Measurements from ENCODE around the gene STK24.
"Not testable (repeated sequence)": the region's sequence is repeated elsewhere in the genome, so short reads cannot be mapped to it uniquely, and the experiment has no call there.

STK24 gene

DNA sequence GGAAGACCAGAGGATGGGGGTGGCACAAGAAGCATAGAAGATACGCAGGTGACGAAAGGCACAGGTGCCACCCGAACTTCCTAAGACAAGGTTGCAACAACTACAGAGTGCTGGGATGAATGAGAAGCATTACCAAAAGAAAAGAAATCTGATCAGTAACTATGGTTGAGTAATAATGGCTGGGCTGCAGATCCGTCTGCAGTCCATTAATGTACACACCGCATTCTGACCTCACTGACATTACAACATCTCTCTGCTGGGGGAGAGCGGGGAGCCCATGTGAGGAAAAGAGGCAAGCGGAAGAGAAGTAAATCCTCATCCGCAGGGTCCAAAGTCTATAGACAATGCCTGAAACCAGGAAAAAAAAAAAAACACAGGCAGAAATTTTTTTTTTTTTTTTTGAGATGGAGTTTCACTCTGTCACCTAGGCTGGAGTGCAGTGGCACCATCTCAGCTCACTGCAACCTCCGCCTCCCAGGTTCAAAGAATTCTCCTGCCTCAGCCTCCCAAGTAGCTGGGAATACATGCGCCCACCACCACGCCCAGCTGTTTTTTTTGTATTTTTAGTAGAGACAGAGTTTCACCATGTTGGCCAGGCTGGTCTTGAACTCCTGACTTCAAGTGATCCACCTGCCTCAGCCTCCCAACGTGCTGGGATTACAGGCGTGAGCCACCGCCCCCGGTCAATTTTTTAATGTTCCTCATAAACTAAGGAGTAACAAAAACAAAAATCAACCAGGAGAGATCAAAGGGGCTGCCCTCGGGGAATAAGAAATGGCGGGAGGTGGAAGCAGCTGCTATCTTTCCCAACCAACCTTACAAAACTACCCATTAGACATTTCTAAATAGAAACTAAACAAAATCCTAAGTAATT lies 7.2 kb downstream of the STK24 start:
- H3K36me3 ChIP-seq (ENCODE audit: control insufficient read depth, insufficient read depth, low read length): peaks cover 18% of the 10 kb centered on the region
- H3K9me3 ChIP-seq (ENCODE audit: control insufficient read depth, low read length); H3K27ac ChIP-seq (ENCODE audit: low read depth, low read length, severe bottlenecking); H3K4me3 ChIP-seq (ENCODE audit: extremely low read depth, insufficient read depth, low read length, poor library complexity, severe bottlenecking): not testable (repeated sequence)
- 96 to 97% methylated on average over 6 to 11 of the region's 17 CpGs for WGBS, 2 experiments (ENCODE audit: insufficient coverage in 2 of 2)
- peaks cover 26% of the 10 kb centered on the region for H3K4me1 ChIP-seq (ENCODE audit: control insufficient read depth, insufficient read depth, low read length, poor library complexity, severe bottlenecking)

DNA sequence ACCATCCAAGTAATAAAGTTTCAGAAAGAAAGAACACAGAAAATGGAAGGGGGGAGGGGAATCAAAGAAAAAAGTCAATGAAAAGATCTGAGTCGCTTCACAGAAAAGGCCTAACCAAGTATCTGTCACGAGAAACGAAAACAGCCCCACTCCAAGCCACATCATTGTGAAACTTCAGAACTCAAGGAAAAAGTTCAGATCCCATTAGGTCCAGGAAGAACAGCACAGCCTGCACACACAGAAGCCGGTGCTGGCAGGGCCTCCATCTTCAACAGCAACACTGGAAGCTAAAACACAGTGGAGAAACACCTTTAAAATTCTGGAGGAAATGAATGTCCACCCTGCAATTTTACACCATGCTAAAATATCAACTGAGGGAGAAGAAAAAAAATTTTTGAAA lies 8.0 kb downstream of the STK24 start:
- Histone ChIP-seq H3K36me3 (ENCODE audit: control insufficient read depth, insufficient read depth, low read length) (peaks cover 18% of the 10 kb centered on the region), H3K4me3 (ENCODE audit: extremely low read depth, insufficient read depth, low read length, poor library complexity, severe bottlenecking) (no peak overlapping the region), H3K27ac (ENCODE audit: low read depth, low read length, severe bottlenecking) (no peak overlapping the region), H3K4me1 (ENCODE audit: control insufficient read depth, insufficient read depth, low read length, poor library complexity, severe bottlenecking) (peaks cover 21% of the 10 kb centered on the region), H3K9me3 (ENCODE audit: control insufficient read depth, low read length) (no peaks in the 10 kb centered on the region)
- 90 to 100% methylated on average over 2 to 4 of the region's 4 CpGs for WGBS, 2 experiments (ENCODE audit: insufficient coverage in 2 of 2)

DNA sequence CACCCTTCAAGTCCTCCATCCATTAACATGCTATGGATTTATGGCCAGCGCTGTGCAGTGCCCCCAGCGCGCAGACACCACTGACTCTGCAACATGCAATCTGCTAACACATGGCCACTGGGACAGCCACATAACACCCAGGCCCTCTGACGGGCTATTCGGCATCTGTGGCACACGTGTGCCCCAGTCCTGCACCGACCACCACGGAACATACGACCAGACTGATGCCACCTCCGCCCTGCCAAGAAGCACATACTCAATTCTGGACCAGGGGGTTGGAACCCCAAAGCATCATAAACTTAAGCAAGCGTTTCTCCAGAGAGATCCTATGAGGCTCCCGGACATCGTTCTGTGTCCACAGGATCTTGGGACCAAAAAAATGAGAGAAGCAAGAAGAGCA lies 9.8 kb downstream of the STK24 start:
- H3K36me3 ChIP-seq (ENCODE audit: control insufficient read depth, insufficient read depth, low read length): peaks cover 15% of the 10 kb centered on the region
- 93 to 95% methylated on average over 12 to 13 of the region's 13 CpGs for WGBS, 2 experiments (ENCODE audit: insufficient coverage in 2 of 2)
- H3K4me3 ChIP-seq (ENCODE audit: extremely low read depth, insufficient read depth, low read length, poor library complexity, severe bottlenecking): no peak overlapping the region
- no peaks in the 10 kb centered on the region for H3K9me3 ChIP-seq (ENCODE audit: control insufficient read depth, low read length)
- no peak overlapping the region for H3K27ac ChIP-seq (ENCODE audit: low read depth, low read length, severe bottlenecking)
- peaks cover 24% of the 10 kb centered on the region for H3K4me1 ChIP-seq (ENCODE audit: control insufficient read depth, insufficient read depth, low read length, poor library complexity, severe bottlenecking)

- peaks cover 16% of the 10 kb centered on the region for H3K4me1 ChIP-seq (ENCODE audit: control insufficient read depth, insufficient read depth, low read length, poor library complexity, severe bottlenecking)
- no peak overlapping the region for H3K4me3 ChIP-seq (ENCODE audit: extremely low read depth, insufficient read depth, low read length, poor library complexity, severe bottlenecking)
- 82 to 84% methylated on average over 14 to 15 of the region's 18 CpGs for WGBS, 2 experiments (ENCODE audit: insufficient coverage in 2 of 2)
- no peaks in the 10 kb centered on the region for H3K9me3 ChIP-seq (ENCODE audit: control insufficient read depth, low read length)
- no peak overlapping the region for H3K27ac ChIP-seq (ENCODE audit: low read depth, low read length, severe bottlenecking)
- peaks cover 15% of the 10 kb centered on the region for H3K36me3 ChIP-seq (ENCODE audit: control insufficient read depth, insufficient read depth, low read length)
These were observed 11.0 kb downstream of the STK24 start for GRCh38 chr13:98565726-98566565.

GRCh38 chr13:98564204-98564603 lies 12.7 kb downstream of the STK24 start:
- H3K27ac ChIP-seq (ENCODE audit: low read depth, low read length, severe bottlenecking): no peak overlapping the region
- H3K36me3 ChIP-seq (ENCODE audit: control insufficient read depth, insufficient read depth, low read length): peaks cover 17% of the 10 kb centered on the region
- no peaks in the 10 kb centered on the region for H3K9me3 ChIP-seq (ENCODE audit: control insufficient read depth, low read length)
- no peak overlapping the region for H3K4me3 ChIP-seq (ENCODE audit: extremely low read depth, insufficient read depth, low read length, poor library complexity, severe bottlenecking)
- 89 to 97% methylated on average over 7 to 8 of the region's 9 CpGs for WGBS, 2 experiments (ENCODE audit: insufficient coverage in 2 of 2)
- peaks cover 13% of the 10 kb centered on the region for H3K4me1 ChIP-seq (ENCODE audit: control insufficient read depth, insufficient read depth, low read length, poor library complexity, severe bottlenecking)

- Histone ChIP-seq H3K4me1 (ENCODE audit: control insufficient read depth, insufficient read depth, low read length, poor library complexity, severe bottlenecking) (peaks cover 20% of the 10 kb centered on the region), H3K36me3 (ENCODE audit: control insufficient read depth, insufficient read depth, low read length) (peaks cover 6% of the 10 kb centered on the region), H3K9me3 (ENCODE audit: control insufficient read depth, low read length) (no peaks in the 10 kb centered on the region), H3K4me3 (ENCODE audit: extremely low read depth, insufficient read depth, low read length, poor library complexity, severe bottlenecking) (no peak overlapping the region), H3K27ac (ENCODE audit: low read depth, low read length, severe bottlenecking) (no peak overlapping the region)
- 82 to 84% methylated on average over 5 to 6 of the region's 6 CpGs for WGBS, 2 experiments (ENCODE audit: insufficient coverage in 2 of 2)
These were observed 13.8 kb downstream of the STK24 start for GRCh38 chr13:98563071-98563470.

GRCh38 chr13:98559169-98559568 lies 17.7 kb downstream of the STK24 start:
- 91 to 100% methylated on average over 5 to 7 of the region's 7 CpGs for WGBS, 2 experiments (ENCODE audit: insufficient coverage in 2 of 2)
- H3K4me3 ChIP-seq (ENCODE audit: extremely low read depth, insufficient read depth, low read length, poor library complexity, severe bottlenecking): no peak overlapping the region

GRCh38 chr13:98557937-98558792 lies 18.7 kb downstream of the STK24 start:
- Histone ChIP-seq H3K36me3 (ENCODE audit: control insufficient read depth, insufficient read depth, low read length) (peaks cover 18% of the 10 kb centered on the region), H3K9me3 (ENCODE audit: control insufficient read depth, low read length) (no peaks in the 10 kb centered on the region), H3K4me1 (ENCODE audit: control insufficient read depth, insufficient read depth, low read length, poor library complexity, severe bottlenecking) (peaks cover 14% of the 10 kb centered on the region), H3K27ac (ENCODE audit: low read depth, low read length, severe bottlenecking) (peak overlapping the region; percentile 75), H3K4me3 (ENCODE audit: extremely low read depth, insufficient read depth, low read length, poor library complexity, severe bottlenecking) (no peak overlapping the region)
- 90 to 93% methylated on average over 7 to 9 of the region's 10 CpGs for WGBS, 2 experiments (ENCODE audit: insufficient coverage in 2 of 2)

More at GRCh38 chr13:98559169-98559568, 17.7 kb downstream of the STK24 start:
- Histone ChIP-seq H3K9me3 (ENCODE audit: control insufficient read depth, low read length) (no peaks in the 10 kb centered on the region), H3K4me1 (ENCODE audit: control insufficient read depth, insufficient read depth, low read length, poor library complexity, severe bottlenecking) (peaks cover 15% of the 10 kb centered on the region), H3K36me3 (ENCODE audit: control insufficient read depth, insufficient read depth, low read length) (peaks cover 14% of the 10 kb centered on the region), H3K27ac (ENCODE audit: low read depth, low read length, severe bottlenecking) (no peak overlapping the region)

DNA sequence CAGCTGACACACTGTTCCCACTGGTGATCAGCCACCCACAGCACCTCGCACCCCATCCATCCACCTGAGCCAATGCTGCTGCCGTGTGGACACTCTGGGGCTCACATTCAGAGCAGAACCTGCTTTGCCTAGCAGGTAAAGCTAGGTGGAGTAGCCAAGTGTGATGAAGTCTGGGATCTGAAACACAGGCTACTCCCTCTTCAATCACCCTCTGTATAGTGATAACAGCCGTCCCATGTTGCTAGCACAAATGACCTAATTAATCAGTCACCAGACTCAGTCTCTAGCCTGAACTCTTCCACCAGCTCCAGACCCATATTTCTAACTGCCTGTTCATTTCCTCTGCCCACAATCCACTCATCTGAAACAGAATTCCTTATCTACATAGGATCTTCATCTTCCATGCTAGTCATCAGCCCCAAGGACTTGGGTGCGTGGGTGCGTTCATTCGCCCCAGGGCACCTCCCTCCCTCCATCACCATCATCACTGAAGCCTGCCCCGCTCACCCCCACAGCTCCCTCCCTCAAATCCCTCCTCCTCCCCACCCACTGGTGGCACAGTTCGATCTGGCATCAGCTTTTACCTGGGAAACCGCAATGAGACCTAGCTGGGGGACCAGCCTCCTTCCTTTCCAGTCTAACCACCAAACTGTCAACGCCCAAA lies 19.8 kb downstream of the STK24 start:
- WGBS, 2 experiments (ENCODE audit: insufficient coverage in 2 of 2): 78 to 81% methylated on average over 8 to 10 of the region's 10 CpGs
- H3K27ac ChIP-seq (ENCODE audit: low read depth, low read length, severe bottlenecking): no peak overlapping the region

More for the DNA sequence above, 19.8 kb downstream of the STK24 start:
- H3K9me3 ChIP-seq (ENCODE audit: control insufficient read depth, low read length): no peaks in the 10 kb centered on the region
- H3K4me1 ChIP-seq (ENCODE audit: control insufficient read depth, insufficient read depth, low read length, poor library complexity, severe bottlenecking): peaks cover 11% of the 10 kb centered on the region
- no peak overlapping the region for H3K4me3 ChIP-seq (ENCODE audit: extremely low read depth, insufficient read depth, low read length, poor library complexity, severe bottlenecking)
- peaks cover 24% of the 10 kb centered on the region for H3K36me3 ChIP-seq (ENCODE audit: control insufficient read depth, insufficient read depth, low read length)
